ENCODE results near the gene TMEM151B.

Gene TMEM151B

GRCh38 chr6:44275271-44275748 is 5.1 kb downstream of the TMEM151B start:
- no peak for DNase-seq (ENCODE audit: low read depth, low spot score)
- Histone ChIP-seq H3K27ac (no peak overlapping the region), H3K9me3 (ENCODE audit: low read depth, low read length) (no peaks in the 10 kb centered on the region), H3K36me3 (ENCODE audit: insufficient read depth, low read length) (no peaks in the 10 kb centered on the region), H3K9ac (ENCODE audit: insufficient read length) (no peak overlapping the region), H3K4me3 (no peak overlapping the region)
- TF ChIP-seq EZH2 (IDR thresholded peaks at IDR 0.05): no peak
- no peak for TF ChIP-seq POLR2AphosphoS5 (IDR thresholded peaks at IDR 0.05; ENCODE audit: borderline replicate concordance, low read depth, low read length)
- no peak for TF ChIP-seq FOXP2 (optimal IDR thresholded peaks at IDR 0.05; ENCODE audit: control extremely low read depth, extremely low read length, insufficient read depth)

GRCh38 chr6:44275749-44276648 is 5.7 kb downstream of the TMEM151B start:
- no peak for DNase-seq (ENCODE audit: low read depth, low spot score)
- Histone ChIP-seq H3K27ac (no peak overlapping the region), H3K36me3 (ENCODE audit: insufficient read depth, low read length) (no peaks in the 10 kb centered on the region), H3K9ac (ENCODE audit: insufficient read length) (no peak overlapping the region), H3K9me3 (ENCODE audit: low read depth, low read length) (no peaks in the 10 kb centered on the region), H3K4me3 (no peak overlapping the region)
- no peak for TF ChIP-seq POLR2AphosphoS5 (IDR thresholded peaks at IDR 0.05; ENCODE audit: borderline replicate concordance, low read depth, low read length)
- TF ChIP-seq FOXP2 (optimal IDR thresholded peaks at IDR 0.05; ENCODE audit: control extremely low read depth, extremely low read length, insufficient read depth): no peak
- no peak for TF ChIP-seq EZH2 (IDR thresholded peaks at IDR 0.05)

- Histone ChIP-seq H3K9me3 (ENCODE audit: low read depth, low read length) (no peaks in the 10 kb centered on the region), H3K27ac (no peak overlapping the region), H3K4me3 (no peak overlapping the region), H3K9ac (ENCODE audit: insufficient read length) (no peak overlapping the region), H3K36me3 (ENCODE audit: insufficient read depth, low read length) (no peaks in the 10 kb centered on the region)
- no peak for DNase-seq (ENCODE audit: low read depth, low spot score)
- TF ChIP-seq EZH2 (IDR thresholded peaks at IDR 0.05) (no peak), POLR2AphosphoS5 (IDR thresholded peaks at IDR 0.05; ENCODE audit: borderline replicate concordance, low read depth, low read length) (no peak), FOXP2 (optimal IDR thresholded peaks at IDR 0.05; ENCODE audit: control extremely low read depth, extremely low read length, insufficient read depth) (no peak)
Measured at GRCh38 chr6:44276667-44277640, 6.7 kb downstream of the TMEM151B start.

GRCh38 chr6:44277763-44278162 is 7.5 kb downstream of the TMEM151B start:
- H3K27ac ChIP-seq: no peak overlapping the region
- H3K36me3 ChIP-seq (ENCODE audit: insufficient read depth, low read length): no peaks in the 10 kb centered on the region
- no peak for DNase-seq (ENCODE audit: low read depth, low spot score)
- no peak overlapping the region for H3K9ac ChIP-seq (ENCODE audit: insufficient read length)
- no peaks in the 10 kb centered on the region for H3K9me3 ChIP-seq (ENCODE audit: low read depth, low read length)
- TF ChIP-seq EZH2 (IDR thresholded peaks at IDR 0.05): no peak
- no peak for TF ChIP-seq FOXP2 (optimal IDR thresholded peaks at IDR 0.05; ENCODE audit: control extremely low read depth, extremely low read length, insufficient read depth)
- no peak for TF ChIP-seq POLR2AphosphoS5 (IDR thresholded peaks at IDR 0.05; ENCODE audit: borderline replicate concordance, low read depth, low read length)
- H3K4me3 ChIP-seq: no peak overlapping the region

GRCh38 chr6:44278315-44278714 is 8.1 kb downstream of the TMEM151B start:
- no peak overlapping the region for H3K9ac ChIP-seq (ENCODE audit: insufficient read length)
- no peaks in the 10 kb centered on the region for H3K9me3 ChIP-seq (ENCODE audit: low read depth, low read length)
- H3K36me3 ChIP-seq (ENCODE audit: insufficient read depth, low read length): no peaks in the 10 kb centered on the region
- DNase-seq (ENCODE audit: low read depth, low spot score): no peak
- no peak overlapping the region for H3K4me3 ChIP-seq
- H3K27ac ChIP-seq: no peak overlapping the region
- no peak for TF ChIP-seq POLR2AphosphoS5 (IDR thresholded peaks at IDR 0.05; ENCODE audit: borderline replicate concordance, low read depth, low read length)
- no peak for TF ChIP-seq EZH2 (IDR thresholded peaks at IDR 0.05)
- no peak for TF ChIP-seq FOXP2 (optimal IDR thresholded peaks at IDR 0.05; ENCODE audit: control extremely low read depth, extremely low read length, insufficient read depth)

GRCh38 chr6:44278774-44279697 is 8.8 kb downstream of the TMEM151B start:
- DNase-seq (ENCODE audit: low read depth, low spot score): no peak
- TF ChIP-seq EZH2 (IDR thresholded peaks at IDR 0.05) (no peak), FOXP2 (optimal IDR thresholded peaks at IDR 0.05; ENCODE audit: control extremely low read depth, extremely low read length, insufficient read depth) (no peak), POLR2AphosphoS5 (IDR thresholded peaks at IDR 0.05; ENCODE audit: borderline replicate concordance, low read depth, low read length) (no peak)
- no peaks in the 10 kb centered on the region for H3K9me3 ChIP-seq (ENCODE audit: low read depth, low read length)
- H3K4me3 ChIP-seq: no peak overlapping the region
- H3K27ac ChIP-seq: no peak overlapping the region
- no peaks in the 10 kb centered on the region for H3K36me3 ChIP-seq (ENCODE audit: insufficient read depth, low read length)
- no peak overlapping the region for H3K9ac ChIP-seq (ENCODE audit: insufficient read length)

- DNase-seq (ENCODE audit: low read depth, low spot score): no peak
- H3K36me3 ChIP-seq (ENCODE audit: insufficient read depth, low read length): no peaks in the 10 kb centered on the region
- H3K9ac ChIP-seq (ENCODE audit: insufficient read length): no peak overlapping the region
- no peaks in the 10 kb centered on the region for H3K9me3 ChIP-seq (ENCODE audit: low read depth, low read length)
- no peak overlapping the region for H3K4me3 ChIP-seq
- no peak overlapping the region for H3K27ac ChIP-seq
- TF ChIP-seq EZH2 (IDR thresholded peaks at IDR 0.05): no peak
- no peak for TF ChIP-seq POLR2AphosphoS5 (IDR thresholded peaks at IDR 0.05; ENCODE audit: borderline replicate concordance, low read depth, low read length)
Measured at GRCh38 chr6:44284121-44284520, 13.9 kb downstream of the TMEM151B start.

Data from SK-N-MC (cell line).